Embryonic facial prominence (tissue), 1 donor: ENCODE results near the gene TUBB8B.
"Not testable (repeated sequence)": the region's sequence is repeated elsewhere in the genome, so short reads cannot be mapped to it uniquely, and the experiment has no call there.

Experiments used
- DNase-seq: peaks from one replicate; pipeline ENCODE4 v3.0.0-alpha.2; 2016; ENCODE audit errors: extremely low spot score

TUBB8B gene

GRCh38 chr18:12773-13172 is 36.6 kb downstream of the TUBB8B start:
- not testable (repeated sequence) for DNase-seq

GRCh38 chr18:11383-12274 is 37.8 kb downstream of the TUBB8B start:
- DNase-seq = not testable (repeated sequence)

DNA sequence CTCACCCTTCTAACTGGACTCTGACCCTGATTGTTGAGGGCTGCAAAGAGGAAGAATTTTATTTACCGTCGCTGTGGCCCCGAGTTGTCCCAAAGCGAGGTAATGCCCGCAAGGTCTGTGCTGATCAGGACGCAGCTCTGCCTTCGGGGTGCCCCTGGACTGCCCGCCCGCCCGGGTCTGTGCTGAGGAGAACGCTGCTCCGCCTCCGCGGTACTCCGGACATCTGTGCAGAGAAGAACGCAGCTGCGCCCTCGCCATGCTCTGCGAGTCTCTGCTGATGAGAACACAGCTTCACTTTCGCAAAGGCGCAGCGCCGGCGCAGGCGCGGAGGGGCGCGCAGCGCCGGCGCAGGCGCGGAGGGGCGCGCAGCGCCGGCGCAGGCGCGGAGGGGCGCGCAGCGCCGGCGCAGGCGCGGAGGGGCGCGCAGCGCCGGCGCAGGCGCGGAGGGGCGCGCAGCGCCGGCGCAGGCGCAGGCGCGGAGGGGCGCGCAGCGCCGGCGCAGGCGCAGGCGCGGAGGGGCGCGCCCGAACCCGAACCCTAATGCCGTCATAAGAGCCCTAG is 38.7 kb downstream of the TUBB8B start:
- not testable (repeated sequence) for DNase-seq

GRCh38 chr18:9937-10336 is 39.5 kb downstream of the TUBB8B start:
- not testable (repeated sequence) for DNase-seq
